AG04450 (cell line): ENCODE measurements around the gene DTNBP1. TPM values are rescaled to one million over a fixed set of nuclear protein-coding genes. Genes with fewer than 3 reads are reported as not detected.

Experiments used
- CTCF ChIA-PET: fragments of 300-600, 350-600 bp; formaldehyde crosslinking; extraction: SDS; loops from one replicate; lab custom pipeline; 2022; ENCODE audit warnings: antibody characterized with exemption, inconsistent platforms; lab: Charles Lee
- POLR2A ChIA-PET: fragments of 350-600 bp; formaldehyde crosslinking; extraction: SDS; loops from one replicate; lab custom pipeline; 2021; ENCODE audit warnings: antibody characterized with exemption, inconsistent platforms; lab: Yijun Ruan, JAX
- DNase-seq: peaks from one replicate; pipeline ENCODE4 v3.0.0-alpha.2; 2011; ENCODE audit warnings: low read depth, low spot score
- H3K27ac ChIP-seq: one replicate; pipeline ENCODE4 v1.5.1; 2012; ENCODE audit warnings: low read depth, low read length, control low read depth
- H3K27me3 ChIP-seq: one replicate; pipeline ENCODE4 v1.6.0; 2012; ENCODE audit warnings: low read length; ENCODE audit not compliant: control insufficient read depth, insufficient read depth
- H3K4me3 ChIP-seq: 2 replicates; pipeline ENCODE4 v1.5.1; 2011; ENCODE audit warnings: mild to moderate bottlenecking, low read depth, low read length, control low read depth
- H3K9me3 ChIP-seq: 2 replicates; pipeline ENCODE4 v1.5.1; 2012; ENCODE audit warnings: low read length; ENCODE audit not compliant: control insufficient read depth, insufficient read depth
- polyA plus RNA-seq: library from polyadenylated mRNA; depleted of rRNA; stranded (reverse); fragments of >200 nt; gene quantifications from 2 replicates; pipeline ENCODE4 v1.2.3, GENCODE V29; 2011
- TF ChIP-seq, protein P1 (sequence below): IDR thresholded peaks from 2 replicates; pipeline ENCODE4 v1.5.1; 2011; ENCODE audit warnings: low read depth, low read length, control low read depth, inconsistent platforms

The DTNBP1 gene
- polyA plus RNA-seq, 1 experiment, result 15.2 TPM

DNA sequence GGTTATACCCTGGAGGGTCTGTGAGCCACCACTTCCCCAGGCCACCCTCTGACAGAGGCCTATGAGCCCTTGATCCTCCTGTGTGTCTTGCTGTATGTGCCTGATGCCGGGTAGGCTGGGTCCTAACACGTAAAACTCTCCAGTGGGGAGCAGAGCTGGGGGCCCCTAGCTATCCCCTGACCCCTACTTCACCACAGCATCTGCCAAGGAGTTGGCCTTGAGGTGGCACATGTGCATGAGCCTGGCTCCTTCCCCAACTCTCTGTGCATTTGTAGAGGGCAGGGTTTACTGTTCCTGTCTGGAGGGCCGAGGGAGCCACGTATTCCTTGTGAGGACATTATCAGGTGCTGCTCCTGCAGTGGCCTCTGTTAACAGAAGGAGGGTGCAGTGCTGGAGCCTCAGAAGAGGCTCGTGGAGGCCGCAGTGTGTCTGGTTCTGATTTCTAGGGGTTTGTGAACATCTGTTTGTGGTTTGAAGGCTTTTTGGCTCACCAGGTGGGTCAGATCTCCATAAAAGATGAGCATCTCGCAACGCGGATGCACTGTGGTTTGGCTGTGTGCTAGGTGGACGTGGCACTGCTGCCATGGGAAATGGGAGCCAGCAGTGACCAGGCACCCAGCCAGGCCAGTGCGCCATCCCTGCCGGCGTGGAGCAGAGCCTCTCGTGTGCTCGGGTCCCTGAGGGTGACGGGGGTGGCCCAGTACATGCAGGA lies 152.1 kb downstream of the DTNBP1 start:
- POLR2A ChIA-PET, result no interaction called here
- CTCF ChIA-PET, result no interaction called here
- no peak overlapping the region for H3K4me3 ChIP-seq
- H3K27ac ChIP-seq, result no peak overlapping the region
- no peak for DNase-seq
- no peaks in the 10 kb centered on the region for H3K27me3 ChIP-seq
- TF ChIP-seq, protein P1, sequence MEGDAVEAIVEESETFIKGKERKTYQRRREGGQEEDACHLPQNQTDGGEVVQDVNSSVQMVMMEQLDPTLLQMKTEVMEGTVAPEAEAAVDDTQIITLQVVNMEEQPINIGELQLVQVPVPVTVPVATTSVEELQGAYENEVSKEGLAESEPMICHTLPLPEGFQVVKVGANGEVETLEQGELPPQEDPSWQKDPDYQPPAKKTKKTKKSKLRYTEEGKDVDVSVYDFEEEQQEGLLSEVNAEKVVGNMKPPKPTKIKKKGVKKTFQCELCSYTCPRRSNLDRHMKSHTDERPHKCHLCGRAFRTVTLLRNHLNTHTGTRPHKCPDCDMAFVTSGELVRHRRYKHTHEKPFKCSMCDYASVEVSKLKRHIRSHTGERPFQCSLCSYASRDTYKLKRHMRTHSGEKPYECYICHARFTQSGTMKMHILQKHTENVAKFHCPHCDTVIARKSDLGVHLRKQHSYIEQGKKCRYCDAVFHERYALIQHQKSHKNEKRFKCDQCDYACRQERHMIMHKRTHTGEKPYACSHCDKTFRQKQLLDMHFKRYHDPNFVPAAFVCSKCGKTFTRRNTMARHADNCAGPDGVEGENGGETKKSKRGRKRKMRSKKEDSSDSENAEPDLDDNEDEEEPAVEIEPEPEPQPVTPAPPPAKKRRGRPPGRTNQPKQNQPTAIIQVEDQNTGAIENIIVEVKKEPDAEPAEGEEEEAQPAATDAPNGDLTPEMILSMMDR, result no peak
- H3K9me3 ChIP-seq, result no peaks in the 10 kb centered on the region; the same call in 1 of the 2 replicates

DNA sequence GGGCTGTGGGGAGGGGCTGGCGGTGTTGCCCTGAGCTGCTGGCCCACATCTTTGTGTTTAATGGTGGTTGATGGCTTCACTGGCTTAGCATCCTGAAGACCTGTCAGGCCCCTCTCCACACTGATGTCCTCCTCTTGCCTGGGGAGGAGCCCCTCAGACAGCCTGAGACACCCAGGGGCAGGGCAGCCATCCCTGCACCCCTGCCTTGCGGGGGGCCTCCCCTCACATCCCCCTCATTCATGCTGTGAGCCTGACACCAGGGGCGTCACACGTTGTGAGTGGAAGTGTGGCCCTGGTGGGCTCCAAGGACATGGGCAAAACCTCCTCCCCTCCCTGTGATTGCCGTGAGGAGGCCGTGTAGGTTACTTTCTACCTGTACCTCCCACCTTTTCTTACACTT lies 152.7 kb downstream of the DTNBP1 start:
- TF ChIP-seq, protein P1, result no peak
- CTCF ChIA-PET, result no interaction called here
- POLR2A ChIA-PET, result no interaction called here
- no peaks in the 10 kb centered on the region; the same call in 1 of the 2 replicates for H3K9me3 ChIP-seq
- H3K27ac ChIP-seq, result no peak overlapping the region
- no peak overlapping the region for H3K4me3 ChIP-seq
- DNase-seq, result no peak
- no peaks in the 10 kb centered on the region for H3K27me3 ChIP-seq

DNA sequence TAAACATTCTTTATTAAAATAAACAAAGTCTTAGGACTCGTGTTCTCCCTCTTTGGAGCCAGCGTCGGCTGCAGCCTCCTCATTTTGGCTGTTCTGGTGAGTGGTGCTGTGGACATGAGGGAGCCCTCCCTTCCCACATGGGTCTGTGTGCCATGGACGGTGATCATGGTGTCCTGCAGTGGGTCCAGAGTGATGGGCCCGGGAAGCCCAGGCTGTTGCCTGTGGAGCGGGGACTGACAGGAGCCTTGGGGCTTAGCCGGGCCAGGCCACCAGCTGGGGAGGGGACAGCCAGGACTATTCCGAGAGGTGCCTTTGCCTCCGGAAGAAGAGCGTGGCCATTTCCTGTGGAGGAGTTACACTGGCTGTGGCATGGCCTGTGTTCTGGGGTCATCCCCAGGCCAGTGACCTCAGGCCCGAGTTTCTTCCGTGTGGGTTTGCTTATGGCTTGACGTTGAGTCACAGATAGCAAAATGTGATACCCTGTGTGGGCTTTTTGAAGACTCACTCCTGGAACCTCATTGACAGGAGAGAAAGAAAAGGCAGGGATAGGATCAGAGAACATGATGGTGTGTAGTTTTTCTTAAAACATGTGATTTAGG lies 153.4 kb downstream of the DTNBP1 start:
- no peaks in the 10 kb centered on the region for H3K27me3 ChIP-seq
- TF ChIP-seq, protein P1, result no peak
- DNase-seq, result no peak
- CTCF ChIA-PET, result no interaction called here
- POLR2A ChIA-PET, result no interaction called here
- H3K9me3 ChIP-seq, result no peaks in the 10 kb centered on the region; the same call in 1 of the 2 replicates
- no peak overlapping the region for H3K4me3 ChIP-seq
- H3K27ac ChIP-seq, result no peak overlapping the region

- H3K27me3 ChIP-seq, result no peaks in the 10 kb centered on the region
- H3K9me3 ChIP-seq, result no peaks in the 10 kb centered on the region; the same call in 1 of the 2 replicates
- ChIA-PET CTCF (no interaction called here), POLR2A (no interaction called here)
- no peak for DNase-seq
- TF ChIP-seq, protein P1, result no peak
- H3K27ac ChIP-seq, result no peak overlapping the region
- no peak overlapping the region for H3K4me3 ChIP-seq
Observed at GRCh38 chr6:15508931-15509330, 153.9 kb downstream of the DTNBP1 start.

DNA sequence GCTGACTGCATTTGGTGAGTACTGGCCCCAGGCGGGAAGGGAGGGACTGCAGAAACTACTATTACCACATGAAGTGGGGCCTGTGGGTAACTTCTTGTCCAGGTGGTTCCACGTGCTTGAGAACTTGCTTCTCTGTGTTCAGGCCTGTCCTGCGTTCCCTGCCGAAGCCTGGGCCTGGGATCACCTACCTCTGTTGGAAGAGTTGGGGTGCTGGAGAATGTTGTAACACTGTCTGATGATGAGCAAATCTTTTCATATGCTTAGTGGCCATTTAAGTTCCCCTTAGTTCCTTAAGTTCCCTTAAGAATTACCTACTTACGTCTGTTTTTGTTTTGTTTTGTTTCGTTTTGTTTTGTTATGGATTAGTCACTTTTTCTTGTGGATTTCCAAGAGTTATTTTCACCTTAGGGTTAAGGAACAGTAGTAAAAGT lies 154.4 kb downstream of the DTNBP1 start:
- POLR2A ChIA-PET, result no interaction called here
- Histone ChIP-seq H3K27me3 (no peaks in the 10 kb centered on the region), H3K9me3 (no peaks in the 10 kb centered on the region; the same call in 1 of the 2 replicates), H3K4me3 (no peak overlapping the region), H3K27ac (no peak overlapping the region)
- no peak for DNase-seq
- CTCF ChIA-PET, result no interaction called here
- TF ChIP-seq, protein P1, result no peak
